HepG2 (cell line): ENCODE results near the gene PXMP2. TPM values are rescaled to one million over a fixed set of nuclear protein-coding genes. Genes with fewer than 3 reads are reported as not detected.

ENCODE experiments used
- CTCF ChIP-seq: sonication (generic); formaldehyde crosslinking; IDR thresholded peaks from 2 replicates; pipeline ENCODE4 v1.5.0; 2020; ENCODE audit warnings: mild to moderate bottlenecking, missing genetic modification reagents, moderate library complexity
- FOXM1 ChIP-seq: sonication (generic); formaldehyde crosslinking; IDR thresholded peaks from 2 replicates; pipeline ENCODE4 v1.5.0; 2020; ENCODE audit warnings: missing genetic modification reagents
- HIVEP1 ChIP-seq: sonication (generic); formaldehyde crosslinking; IDR thresholded peaks from 2 replicates; pipeline ENCODE4 v1.4.0; 2020; ENCODE audit warnings: mild to moderate bottlenecking, missing genetic modification reagents
- MEF2D ChIP-seq: sonication (generic); formaldehyde crosslinking; IDR thresholded peaks from 2 replicates; pipeline ENCODE4 v1.5.1; 2020; ENCODE audit warnings: mild to moderate bottlenecking, missing genetic modification reagents
- MLX ChIP-seq: IDR thresholded peaks from 2 replicates; pipeline ENCODE4 v1.6.1; 2016
- NR1H2 ChIP-seq: sonication (generic); formaldehyde crosslinking; IDR thresholded peaks from 2 replicates; pipeline ENCODE4 v1.8.1; 2022; ENCODE audit warnings: low read depth, missing genetic modification reagents, borderline replicate concordance
- RELA ChIP-seq: sonication (generic); formaldehyde crosslinking; IDR thresholded peaks from 2 replicates; pipeline ENCODE4 v1.4.0; 2020; ENCODE audit warnings: missing genetic modification reagents
- SUZ12 ChIP-seq: fragments of 150-350 bp; IDR thresholded peaks from 2 replicates; pipeline ENCODE4 v1.6.1; 2014; ENCODE audit warnings: low read depth, low read length
- TCF12 ChIP-seq, 2 experiments: fragments of 450-650 bp in 1 of 2; sonication (generic) in 1 of 2; formaldehyde crosslinking in 1 of 2; IDR thresholded peaks; 2 replicates each; pipeline versions ENCODE4 v1.6.1 to v1.8.0; 2017 to 2022; ENCODE audit warnings: antibody characterized with exemption in 1 of 2, mild to moderate bottlenecking in 1 of 2, missing genetic modification reagents in 1 of 2, moderate library complexity in 1 of 2
- ZNF101 ChIP-seq: sonication (generic); formaldehyde crosslinking; IDR thresholded peaks from 2 replicates; pipeline ENCODE4 v1.4.0; 2020; ENCODE audit warnings: mild to moderate bottlenecking, low read depth, missing genetic modification reagents, borderline replicate concordance
- ZNF292 ChIP-seq: sonication (generic); formaldehyde crosslinking; IDR thresholded peaks from 2 replicates; pipeline ENCODE4 v1.8.1; 2022; ENCODE audit warnings: mild to moderate bottlenecking, low read depth, missing genetic modification reagents, borderline replicate concordance
- ZNF331 ChIP-seq: sonication (generic); formaldehyde crosslinking; IDR thresholded peaks from 2 replicates; pipeline ENCODE4 v1.4.0; 2020; ENCODE audit warnings: missing genetic modification reagents
- ZNF335 ChIP-seq: sonication (generic); formaldehyde crosslinking; IDR thresholded peaks from 2 replicates; pipeline ENCODE4 v1.4.0; 2020; ENCODE audit warnings: missing genetic modification reagents
- ZNF468 ChIP-seq: sonication (generic); formaldehyde crosslinking; IDR thresholded peaks from 2 replicates; pipeline ENCODE4 v1.8.0; 2022; ENCODE audit warnings: mild to moderate bottlenecking, moderate library complexity, missing genetic modification reagents
- ZNF660 ChIP-seq: sonication (generic); formaldehyde crosslinking; IDR thresholded peaks from 2 replicates; pipeline ENCODE4 v1.5.1; 2020; ENCODE audit warnings: mild to moderate bottlenecking, low read depth, missing genetic modification reagents, borderline replicate concordance
- ZNF792 ChIP-seq: IDR thresholded peaks from 2 replicates; pipeline ENCODE4 v1.6.1; 2016
- ZNF883 ChIP-seq: sonication (generic); formaldehyde crosslinking; IDR thresholded peaks from 2 replicates; pipeline ENCODE4 v1.5.1; 2020; ENCODE audit warnings: mild to moderate bottlenecking, missing genetic modification reagents; ENCODE audit errors: not compliant biosample characterization
- polyA plus RNA-seq, 8 experiments: library from polyadenylated mRNA; depleted of rRNA in 3 of 8; stranded (reverse) in 7 of 8; unstranded in 1 of 8; fragments of >200 nt; fragmentation: Illumina TruSeq in 4 of 8; extraction: Trizol in 4 of 8; gene quantifications; 2 replicates each; pipeline versions ENCODE4 v1.2.1 to v1.2.3, GENCODE V29; 2011 to 2016; ENCODE audit warnings: low read depth in 4 of 8, missing spikeins in 1 of 8, mixed read lengths in 1 of 8; ENCODE audit not compliant: insufficient read depth in 1 of 8
- total RNA-seq, 5 experiments: library from RNA; depleted of rRNA; stranded (reverse); fragments of >200 nt; fragmentation: Illumina TruSeq; extraction: Trizol; gene quantifications; 2 replicates each; pipeline ENCODE4 v1.2.3, GENCODE V29; 2016; ENCODE audit warnings: low read depth in 1 of 5
- TF ChIP-seq, protein P1 (sequence below): sonication (generic); formaldehyde crosslinking; IDR thresholded peaks from 2 replicates; pipeline ENCODE4 v1.5.0; 2020; ENCODE audit warnings: mild to moderate bottlenecking, missing genetic modification reagents
- TF ChIP-seq, protein P2 (sequence below): sonication (generic); formaldehyde crosslinking; IDR thresholded peaks from 2 replicates; pipeline ENCODE4 v1.8.0; 2022; ENCODE audit warnings: mild to moderate bottlenecking, missing genetic modification reagents, moderate library complexity

Gene PXMP2
- total and polyA plus RNA-seq, 2 of the 13 experiments (the other 11 are each of a cell fraction or from before 2014, with no cell fraction given) = 25.5 to 42.9 TPM

GRCh38 chr12:132687211-132688164, at the start of gene PXMP2, which contains the start of gene POLE (continued):
- TF ChIP-seq ZNF660 (CRISPR knock-in tag) (no peak), ZNF101 (CRISPR knock-in tag) (no peak), ZNF883 (CRISPR knock-in tag) (peak; percentile 31), ZNF292 (no peak), TCF12 (IDR thresholded peaks at IDR 0.05) (no peak), TCF12 (CRISPR knock-in tag; IDR thresholded peaks at IDR 0.05) (no peak), ZNF335 (CRISPR knock-in tag) (peak; percentile 49; the same call in 1 of the 2 replicates), NR1H2 (CRISPR knock-in tag) (no peak), ZNF792 (CRISPR knock-in tag) (peak; percentile 51; the same call in 1 of the 2 replicates), ZNF331 (CRISPR knock-in tag) (no peak; the same call in 1 of the 2 replicates), SUZ12 (no peak), RELA (CRISPR knock-in tag) (no peak), MEF2D (CRISPR knock-in tag) (no peak), CTCF (CRISPR knock-in tag) (peak; percentile 34; the same call in 1 of the 2 replicates), ZNF468 (CRISPR knock-in tag) (no peak), FOXM1 (CRISPR knock-in tag) (no peak), HIVEP1 (CRISPR knock-in tag) (no peak), MLX (CRISPR knock-in tag) (no peak)
- TF ChIP-seq, protein P1, sequence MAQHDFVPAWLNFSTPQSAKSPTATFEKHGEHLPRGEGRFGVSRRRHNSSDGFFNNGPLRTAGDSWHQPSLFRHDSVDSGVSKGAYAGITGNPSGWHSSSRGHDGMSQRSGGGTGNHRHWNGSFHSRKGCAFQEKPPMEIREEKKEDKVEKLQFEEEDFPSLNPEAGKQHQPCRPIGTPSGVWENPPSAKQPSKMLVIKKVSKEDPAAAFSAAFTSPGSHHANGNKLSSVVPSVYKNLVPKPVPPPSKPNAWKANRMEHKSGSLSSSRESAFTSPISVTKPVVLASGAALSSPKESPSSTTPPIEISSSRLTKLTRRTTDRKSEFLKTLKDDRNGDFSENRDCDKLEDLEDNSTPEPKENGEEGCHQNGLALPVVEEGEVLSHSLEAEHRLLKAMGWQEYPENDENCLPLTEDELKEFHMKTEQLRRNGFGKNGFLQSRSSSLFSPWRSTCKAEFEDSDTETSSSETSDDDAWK (CRISPR knock-in tag) = no peak
- TF ChIP-seq, protein P2, sequence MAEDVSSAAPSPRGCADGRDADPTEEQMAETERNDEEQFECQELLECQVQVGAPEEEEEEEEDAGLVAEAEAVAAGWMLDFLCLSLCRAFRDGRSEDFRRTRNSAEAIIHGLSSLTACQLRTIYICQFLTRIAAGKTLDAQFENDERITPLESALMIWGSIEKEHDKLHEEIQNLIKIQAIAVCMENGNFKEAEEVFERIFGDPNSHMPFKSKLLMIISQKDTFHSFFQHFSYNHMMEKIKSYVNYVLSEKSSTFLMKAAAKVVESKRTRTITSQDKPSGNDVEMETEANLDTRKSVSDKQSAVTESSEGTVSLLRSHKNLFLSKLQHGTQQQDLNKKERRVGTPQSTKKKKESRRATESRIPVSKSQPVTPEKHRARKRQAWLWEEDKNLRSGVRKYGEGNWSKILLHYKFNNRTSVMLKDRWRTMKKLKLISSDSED = 0 out of 2 replicates have a peak, but pooled peaks have one; percentile 32
